ENCODE results near the gene BGLAP.

DNA sequence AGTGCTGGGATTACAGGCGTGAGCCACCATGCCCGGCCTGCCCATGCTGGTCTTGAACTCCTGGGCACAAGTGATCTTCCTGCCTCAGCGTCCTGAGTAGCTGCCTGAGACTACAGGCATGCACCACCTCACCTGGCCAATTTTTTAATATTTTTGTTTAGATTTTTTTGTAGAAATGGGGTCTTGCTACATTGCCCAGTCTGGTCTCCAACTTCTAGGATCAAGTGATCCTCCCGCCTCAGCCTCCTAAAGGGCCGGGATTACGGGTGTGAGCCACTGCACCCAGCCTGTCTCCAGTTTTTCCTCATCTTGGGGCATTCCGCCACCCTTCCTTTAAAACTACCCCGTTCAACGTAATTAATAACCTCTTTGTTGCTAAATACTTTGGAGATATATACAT lies 21.8 kb upstream of the BGLAP start:
- peak; percentile 92 for TF ChIP-seq ZNF121 (tag by site-specific recombination; IDR thresholded peaks at IDR 0.05)
- no peak for TF ChIP-seq ZNF514 (tag by site-specific recombination; IDR thresholded peaks at IDR 0.05)
- TF ChIP-seq ZNF510 (tag by site-specific recombination; IDR thresholded peaks at IDR 0.05; ENCODE audit: insufficient replicate concordance), result no peak
- TF ChIP-seq, protein P1, sequence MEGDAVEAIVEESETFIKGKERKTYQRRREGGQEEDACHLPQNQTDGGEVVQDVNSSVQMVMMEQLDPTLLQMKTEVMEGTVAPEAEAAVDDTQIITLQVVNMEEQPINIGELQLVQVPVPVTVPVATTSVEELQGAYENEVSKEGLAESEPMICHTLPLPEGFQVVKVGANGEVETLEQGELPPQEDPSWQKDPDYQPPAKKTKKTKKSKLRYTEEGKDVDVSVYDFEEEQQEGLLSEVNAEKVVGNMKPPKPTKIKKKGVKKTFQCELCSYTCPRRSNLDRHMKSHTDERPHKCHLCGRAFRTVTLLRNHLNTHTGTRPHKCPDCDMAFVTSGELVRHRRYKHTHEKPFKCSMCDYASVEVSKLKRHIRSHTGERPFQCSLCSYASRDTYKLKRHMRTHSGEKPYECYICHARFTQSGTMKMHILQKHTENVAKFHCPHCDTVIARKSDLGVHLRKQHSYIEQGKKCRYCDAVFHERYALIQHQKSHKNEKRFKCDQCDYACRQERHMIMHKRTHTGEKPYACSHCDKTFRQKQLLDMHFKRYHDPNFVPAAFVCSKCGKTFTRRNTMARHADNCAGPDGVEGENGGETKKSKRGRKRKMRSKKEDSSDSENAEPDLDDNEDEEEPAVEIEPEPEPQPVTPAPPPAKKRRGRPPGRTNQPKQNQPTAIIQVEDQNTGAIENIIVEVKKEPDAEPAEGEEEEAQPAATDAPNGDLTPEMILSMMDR (tag by site-specific recombination; IDR thresholded peaks at IDR 0.05), result no peak
- TF ChIP-seq PRDM4 (tag by site-specific recombination; IDR thresholded peaks at IDR 0.05), result no peak
- TF ChIP-seq ZBTB48 (tag by site-specific recombination; IDR thresholded peaks at IDR 0.05), result no peak
- TF ChIP-seq ZNF335 (tag by site-specific recombination; conservative IDR thresholded peaks at IDR 0.05), result no peak

Measured in HEK293 (cell line).